Measurements from ENCODE around the gene SMIM8.
A peak's percentile ranks its signal among the peaks of the same experiment; 100 is the strongest.

SMIM8 gene

GRCh38 chr6:87336367-87336766 is 14.0 kb downstream of the SMIM8 start:
- DNase-seq, result no peak

- no peak for DNase-seq
Observed at GRCh38 chr6:87340230-87340629, 17.8 kb downstream of the SMIM8 start.

GRCh38 chr6:87341158-87341557 is 18.8 kb downstream of the SMIM8 start:
- no peak for DNase-seq

- no peak for DNase-seq
Observed at GRCh38 chr6:87341899-87342298, 19.5 kb downstream of the SMIM8 start.

GRCh38 chr6:87342829-87343228 is 20.4 kb downstream of the SMIM8 start:
- DNase-seq, result no peak

- no peak for DNase-seq
Observed at GRCh38 chr6:87344731-87345130, 22.3 kb downstream of the SMIM8 start, which contains the start of gene C6orf163. C6orf163 (plus strand) TSS chr6:87344813; CDS start chr6:87345100, 287 bp downstream.

- DNase-seq, result no peak
Observed at GRCh38 chr6:87346700-87347099, 24.3 kb downstream of the SMIM8 start.

- DNase-seq, result no peak
Observed at GRCh38 chr6:87349896-87350295, 27.5 kb downstream of the SMIM8 start.

GRCh38 chr6:87350516-87350915 is 28.1 kb downstream of the SMIM8 start:
- no peak for DNase-seq

- DNase-seq, result no peak
Observed at GRCh38 chr6:87351583-87351982, 29.2 kb downstream of the SMIM8 start.

GRCh38 chr6:87356181-87356580 is 33.8 kb downstream of the SMIM8 start:
- DNase-seq, result no peak

GRCh38 chr6:87357479-87358196 is 35.2 kb downstream of the SMIM8 start:
- no peak for DNase-seq

GRCh38 chr6:87364602-87365252 is 42.3 kb downstream of the SMIM8 start:
- no peak for DNase-seq

GRCh38 chr6:87366072-87366827 is 43.9 kb downstream of the SMIM8 start:
- DNase-seq, result no peak

GRCh38 chr6:87366899-87367298 is 44.5 kb downstream of the SMIM8 start:
- DNase-seq, result no peak

- no peak for DNase-seq
Observed at GRCh38 chr6:87373377-87373776, 51.0 kb downstream of the SMIM8 start.

GRCh38 chr6:87375315-87375714 is 52.9 kb downstream of the SMIM8 start:
- DNase-seq, result no peak

- DNase-seq, result no peak
Observed at GRCh38 chr6:87376643-87377042, 54.3 kb downstream of the SMIM8 start.

GRCh38 chr6:87378947-87379346 is 56.6 kb downstream of the SMIM8 start:
- DNase-seq, result no peak

GRCh38 chr6:87382861-87383260 is 60.5 kb downstream of the SMIM8 start:
- DNase-seq, result no peak

GRCh38 chr6:87384038-87384437 is 61.6 kb downstream of the SMIM8 start:
- DNase-seq, result no peak

GRCh38 chr6:87384449-87384848 is 62.1 kb downstream of the SMIM8 start:
- DNase-seq, result no peak

- DNase-seq, result peak; percentile 0
Observed at GRCh38 chr6:87391334-87391733, 68.9 kb downstream of the SMIM8 start.

All from NCI-H1092 treated with DMSO at 0.1 percent for 48 hours (cell line).